ENCODE data around the gene ABCB9. TPM values are rescaled to one million over a fixed set of nuclear protein-coding genes. Genes with fewer than 3 reads are reported as not detected.
A peak's percentile ranks its signal among the peaks of the same experiment; 100 is the strongest.

ABCB9 gene
- total RNA-seq, 4 donors from 2014 or later: 2.0 to 8.6 (median 6.1) TPM

DNA sequence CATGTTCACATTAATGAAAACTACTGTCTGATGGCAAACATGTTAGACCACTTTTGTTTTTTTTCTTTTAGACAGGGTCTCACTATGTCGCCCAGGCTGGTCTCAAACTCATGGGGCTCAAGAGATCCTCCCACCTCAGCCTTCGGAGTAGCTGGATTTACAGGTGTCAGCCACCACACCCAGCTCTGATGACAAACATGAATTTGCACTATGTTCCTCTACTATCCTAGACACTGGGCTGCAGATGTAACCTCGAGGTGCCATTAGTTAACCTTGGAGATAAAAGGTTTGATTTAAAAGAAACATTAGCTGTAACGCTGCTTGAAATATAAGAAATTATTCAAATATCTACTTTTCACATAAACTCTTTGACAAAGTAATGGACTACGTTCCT is 78.4 kb downstream of the ABCB9 start:
- peak overlapping the region; percentile 1 to 76 for H3K27ac ChIP-seq
- intact Hi-C loops (cut with DNase I; ENCODE audit: low total_unique reads): no loop called here
- no peak overlapping the region for H3K4me3 ChIP-seq
- no peaks in the 10 kb centered on the region for H3K9me3 ChIP-seq
- TF ChIP-seq POLR2A (IDR thresholded peaks at IDR 0.05): no peak
- TF ChIP-seq, protein P1, sequence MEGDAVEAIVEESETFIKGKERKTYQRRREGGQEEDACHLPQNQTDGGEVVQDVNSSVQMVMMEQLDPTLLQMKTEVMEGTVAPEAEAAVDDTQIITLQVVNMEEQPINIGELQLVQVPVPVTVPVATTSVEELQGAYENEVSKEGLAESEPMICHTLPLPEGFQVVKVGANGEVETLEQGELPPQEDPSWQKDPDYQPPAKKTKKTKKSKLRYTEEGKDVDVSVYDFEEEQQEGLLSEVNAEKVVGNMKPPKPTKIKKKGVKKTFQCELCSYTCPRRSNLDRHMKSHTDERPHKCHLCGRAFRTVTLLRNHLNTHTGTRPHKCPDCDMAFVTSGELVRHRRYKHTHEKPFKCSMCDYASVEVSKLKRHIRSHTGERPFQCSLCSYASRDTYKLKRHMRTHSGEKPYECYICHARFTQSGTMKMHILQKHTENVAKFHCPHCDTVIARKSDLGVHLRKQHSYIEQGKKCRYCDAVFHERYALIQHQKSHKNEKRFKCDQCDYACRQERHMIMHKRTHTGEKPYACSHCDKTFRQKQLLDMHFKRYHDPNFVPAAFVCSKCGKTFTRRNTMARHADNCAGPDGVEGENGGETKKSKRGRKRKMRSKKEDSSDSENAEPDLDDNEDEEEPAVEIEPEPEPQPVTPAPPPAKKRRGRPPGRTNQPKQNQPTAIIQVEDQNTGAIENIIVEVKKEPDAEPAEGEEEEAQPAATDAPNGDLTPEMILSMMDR (IDR thresholded peaks at IDR 0.05): no peak
- DNase-seq: no peak
- no peaks in the 10 kb centered on the region for H3K27me3 ChIP-seq
- no peaks in the 10 kb centered on the region for H3K36me3 ChIP-seq
- H3K4me1 ChIP-seq: peaks cover 0 to 17% of the 10 kb centered on the region in 2 donors

DNA sequence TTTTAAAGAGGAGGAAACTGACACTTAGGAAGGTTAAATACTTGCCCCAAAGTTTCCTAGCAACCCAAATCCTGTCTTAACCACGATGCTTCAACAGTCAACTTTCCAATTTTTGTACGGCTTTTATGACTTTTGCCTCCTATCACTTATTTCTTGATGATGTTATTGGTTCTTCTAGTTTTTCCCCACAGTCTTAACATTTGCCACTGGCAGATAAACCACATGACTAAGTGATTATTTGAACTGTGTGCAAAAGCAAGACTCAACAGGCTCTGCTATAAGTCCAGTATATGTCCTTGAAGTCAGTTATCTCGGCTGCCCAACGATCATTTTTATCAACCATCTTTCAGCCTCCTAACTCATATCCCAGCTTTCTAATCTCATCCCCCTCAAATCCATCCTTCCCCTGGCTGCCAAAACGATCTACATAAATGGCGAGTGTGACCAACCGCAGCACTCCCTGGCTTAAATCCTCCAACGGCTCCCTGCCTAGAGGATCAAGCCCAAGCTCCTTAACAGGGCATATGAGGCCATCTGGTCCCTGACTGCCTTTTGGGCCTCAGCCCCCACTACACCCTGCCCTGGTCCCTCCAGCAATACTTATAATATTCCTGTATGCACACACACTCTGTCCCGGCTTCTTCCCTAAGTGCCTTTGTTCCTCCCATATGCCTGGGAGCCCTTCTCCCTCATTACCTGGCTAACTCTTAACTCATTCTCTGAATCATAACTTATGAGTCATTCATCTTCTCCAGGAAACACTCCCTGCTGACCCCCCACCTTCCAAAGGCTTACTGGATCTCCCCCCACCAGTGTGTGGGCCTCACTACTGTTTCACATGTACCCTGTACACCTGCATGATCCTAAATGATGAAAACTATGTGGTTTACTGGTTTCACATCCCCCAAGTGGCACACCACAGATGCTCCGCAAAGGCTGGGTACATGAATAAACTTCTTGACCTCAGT is 79.1 kb downstream of the ABCB9 start:
- no peak for DNase-seq
- Histone ChIP-seq H3K9me3 (no peaks in the 10 kb centered on the region), H3K4me3 (no peak overlapping the region), H3K27ac (peak overlapping the region in 1 of 2 donors; percentile 1), H3K4me1 (peaks cover 0 to 17% of the 10 kb centered on the region in 2 donors), H3K27me3 (no peaks in the 10 kb centered on the region), H3K36me3 (no peaks in the 10 kb centered on the region)
- TF ChIP-seq, protein P1 (IDR thresholded peaks at IDR 0.05): no peak
- TF ChIP-seq POLR2A (IDR thresholded peaks at IDR 0.05): no peak
- intact Hi-C loops (cut with DNase I; ENCODE audit: low total_unique reads): no loop called here

DNA sequence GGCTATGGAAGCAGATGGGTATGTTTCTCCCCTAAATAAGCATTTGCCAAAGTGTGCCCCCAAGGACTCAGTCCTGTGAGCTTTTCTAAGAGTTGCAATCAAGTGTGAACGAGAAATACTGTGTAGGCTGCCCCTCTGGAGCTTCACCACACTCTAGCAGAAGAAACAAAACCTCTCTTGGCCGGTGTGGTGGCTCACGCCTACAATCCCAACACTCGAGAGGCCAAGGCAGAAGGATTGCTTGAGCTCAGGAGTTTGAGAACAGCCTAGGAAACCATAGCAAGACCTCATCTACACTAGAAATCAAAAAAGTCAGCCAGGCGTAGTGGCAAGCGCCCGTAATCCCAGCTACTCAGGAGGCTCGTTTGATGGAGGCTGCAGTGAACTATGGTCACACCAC is 80.1 kb downstream of the ABCB9 start:
- Histone ChIP-seq H3K27ac (no peak overlapping the region), H3K9me3 (no peaks in the 10 kb centered on the region), H3K4me3 (no peak overlapping the region), H3K36me3 (no peaks in the 10 kb centered on the region), H3K27me3 (no peaks in the 10 kb centered on the region), H3K4me1 (peaks cover 0 to 15% of the 10 kb centered on the region in 2 donors)
- TF ChIP-seq POLR2A (IDR thresholded peaks at IDR 0.05): no peak
- TF ChIP-seq, protein P1 (IDR thresholded peaks at IDR 0.05): no peak
- no peak for DNase-seq
- intact Hi-C loops (cut with DNase I; ENCODE audit: low total_unique reads): no loop called here

DNA sequence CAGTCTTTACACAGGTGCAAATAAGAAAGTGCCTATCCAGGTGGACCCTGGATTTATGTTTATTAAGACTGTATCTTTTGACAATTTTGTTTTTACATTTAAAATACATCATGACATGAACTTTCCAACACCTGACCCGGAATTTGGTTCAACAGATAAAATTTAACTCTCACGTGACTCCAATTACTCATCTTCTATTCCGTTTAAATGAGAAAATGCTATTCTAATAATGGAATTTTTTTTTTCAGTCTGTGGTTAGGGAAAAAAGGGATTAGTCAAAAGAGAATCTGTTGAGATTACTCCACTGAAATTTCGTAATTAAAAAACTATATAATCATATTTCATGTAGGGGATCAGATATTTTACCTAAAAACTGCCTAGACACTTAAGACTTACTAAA is 81.4 kb downstream of the ABCB9 start:
- intact Hi-C loops (cut with DNase I; ENCODE audit: low total_unique reads): no loop called here
- peaks cover 0 to 8% of the 10 kb centered on the region in 2 donors for H3K4me1 ChIP-seq
- TF ChIP-seq POLR2A (IDR thresholded peaks at IDR 0.05): no peak
- TF ChIP-seq, protein P1 (IDR thresholded peaks at IDR 0.05): no peak
- H3K9me3 ChIP-seq: no peaks in the 10 kb centered on the region
- DNase-seq: no peak
- H3K27ac ChIP-seq: peak overlapping the region in 1 of 2 donors; percentile 16
- H3K4me3 ChIP-seq: no peak overlapping the region
- H3K36me3 ChIP-seq: no peaks in the 10 kb centered on the region
- H3K27me3 ChIP-seq: no peaks in the 10 kb centered on the region

Measured in uterus (tissue), 4 donors.